Activated naive CD4-positive, alpha-beta T cell treated with anti-CD3 and anti-CD28 coated beads, Interleukin-2, amount 50 U/mL, for 72 hours (primary cell): Measurements from ENCODE around the gene PRLH. TPM values are rescaled to one million over a fixed set of nuclear protein-coding genes. Genes with fewer than 3 reads are reported as not detected.

Experiments
- ATAC-seq, 2 donors: fragments of 150-1000 bp; cut with Tn5 transposase; 2 replicates each; pipeline ENCODE4 v1.10.0; 2021; ENCODE audit warnings: mild to moderate bottlenecking in 2 of 2, moderate library complexity in 2 of 2
- DNase-seq, 2 donors: peaks; one replicate each; pipeline ENCODE4 v3.0.0; 2021 to 2022; ENCODE audit warnings: low spot score in 2 of 2
- H3K27ac Mint-ChIP-seq, 2 donors: one replicate each; pipeline ENCODE4 v1.8.0; 2022; ENCODE audit warnings: mild to moderate bottlenecking in 2 of 2, mixed read lengths in 2 of 2
- H3K36me3 Mint-ChIP-seq, 2 donors: one replicate each; pipeline ENCODE4 v1.8.0; 2022; ENCODE audit warnings: mixed read lengths in 2 of 2
- H3K9me3 Mint-ChIP-seq, 2 donors: one replicate each; pipeline ENCODE4 v1.8.0; 2022; ENCODE audit warnings: mixed read lengths in 2 of 2
- total RNA-seq, 2 donors: library from RNA; stranded (reverse); gene quantifications; one replicate each; pipeline ENCODE4 v1.2.3, GENCODE V29; 2022

The PRLH gene
- total RNA-seq, 2 donors from 2014 or later = not detected

DNA sequence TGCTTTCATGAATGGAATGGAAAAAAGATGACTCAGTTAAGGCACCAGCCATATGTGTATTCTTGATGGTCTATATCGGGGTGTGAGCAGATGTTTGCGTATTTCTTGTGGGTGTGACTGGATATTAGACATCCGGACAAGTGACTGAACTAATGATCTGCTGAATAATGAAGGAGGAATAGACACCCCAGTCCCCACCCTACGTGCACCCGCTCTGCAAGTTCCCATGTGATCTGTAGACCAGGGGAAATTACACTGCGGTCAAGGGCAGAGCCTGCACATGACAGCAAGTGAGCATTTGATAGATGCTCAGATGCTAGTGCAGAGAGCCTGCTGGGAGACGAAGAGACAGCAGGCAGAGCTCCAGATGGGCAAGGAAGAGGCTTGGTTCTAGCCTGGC is 12.4 kb upstream of the PRLH start:
- Mint-ChIP-seq H3K36me3 (peaks cover 0 to 6% of the 10 kb centered on the region in 2 donors), H3K9me3 (peaks cover 3 to 5% of the 10 kb centered on the region in 2 donors), H3K27ac (no peak overlapping the region)
- DNase-seq (no peak), ATAC-seq (no peak)

DNA sequence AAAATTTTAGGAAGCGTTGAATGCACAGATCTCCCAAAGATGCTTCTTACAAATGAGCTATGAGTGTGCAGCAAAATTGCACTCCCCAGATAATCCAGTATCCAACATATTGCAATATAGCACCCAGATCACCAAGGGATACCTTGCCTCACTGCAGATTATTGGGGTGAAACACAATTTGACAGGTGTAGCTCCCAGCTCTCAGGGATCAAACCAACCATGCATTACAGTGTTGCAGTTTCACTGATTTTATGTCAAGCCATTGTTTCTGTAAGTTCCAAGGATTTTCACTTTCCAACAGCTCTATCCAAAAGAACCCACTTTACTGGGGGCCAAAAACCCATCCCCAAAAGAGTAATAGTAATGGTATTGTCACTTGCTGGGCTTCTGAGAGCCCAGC is 10.8 kb upstream of the PRLH start:
- DNase-seq (no peak), ATAC-seq (no peak)
- H3K27ac Mint-ChIP-seq = no peak overlapping the region
- peaks cover 0 to 6% of the 10 kb centered on the region in 2 donors for H3K36me3 Mint-ChIP-seq
- H3K9me3 Mint-ChIP-seq = peaks cover 3 to 5% of the 10 kb centered on the region in 2 donors

DNA sequence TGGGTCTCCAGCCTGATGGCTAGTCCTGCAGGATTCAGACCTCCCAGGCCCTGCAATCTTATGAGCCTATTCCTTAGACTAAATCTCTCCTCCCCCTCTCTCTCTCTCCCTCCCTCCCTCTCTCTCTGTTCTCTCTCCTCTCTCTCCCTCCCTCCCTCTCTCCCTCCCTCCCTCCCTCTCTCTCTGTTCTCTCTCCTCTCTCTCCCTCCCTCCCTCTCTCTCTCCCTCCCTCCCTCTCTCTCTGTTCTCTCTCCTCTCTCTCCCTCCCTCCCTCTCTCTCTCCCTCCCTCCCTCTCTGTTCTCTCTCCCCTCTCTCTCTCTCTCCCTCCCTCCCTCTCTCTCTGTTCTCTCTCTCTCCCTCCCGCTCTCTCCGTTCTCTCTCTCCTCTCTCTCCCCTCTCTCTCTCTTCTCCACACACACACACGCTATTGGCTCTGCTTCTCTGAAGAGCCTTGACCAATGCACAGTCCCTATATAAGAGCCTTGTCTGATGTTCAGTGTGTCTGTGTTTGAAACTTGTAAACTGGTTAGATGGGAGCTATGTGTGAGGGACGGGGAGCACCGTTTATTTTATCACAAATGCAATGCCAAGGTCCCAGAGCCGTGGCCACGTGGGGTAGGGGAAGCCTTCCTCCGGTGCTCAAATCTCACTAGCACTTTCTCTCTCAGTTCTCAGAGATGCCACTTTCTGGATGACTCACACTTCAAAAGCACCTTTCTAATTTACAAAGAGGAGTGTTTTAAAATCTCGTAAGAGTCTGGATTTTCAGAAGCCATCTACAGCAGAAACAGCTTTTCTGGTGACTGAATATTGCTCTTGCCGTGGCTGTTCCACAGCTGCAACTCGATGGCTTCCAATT is 9.4 kb upstream of the PRLH start:
- ATAC-seq (peak; percentile 97 to 98), DNase-seq (peak in 1 of 2 donors; percentile 48)
- H3K9me3 Mint-ChIP-seq = peaks cover 3 to 5% of the 10 kb centered on the region in 2 donors
- peaks cover 0 to 6% of the 10 kb centered on the region in 2 donors for H3K36me3 Mint-ChIP-seq
- H3K27ac Mint-ChIP-seq = peak overlapping the region in 1 of 2 donors; percentile 65

DNA sequence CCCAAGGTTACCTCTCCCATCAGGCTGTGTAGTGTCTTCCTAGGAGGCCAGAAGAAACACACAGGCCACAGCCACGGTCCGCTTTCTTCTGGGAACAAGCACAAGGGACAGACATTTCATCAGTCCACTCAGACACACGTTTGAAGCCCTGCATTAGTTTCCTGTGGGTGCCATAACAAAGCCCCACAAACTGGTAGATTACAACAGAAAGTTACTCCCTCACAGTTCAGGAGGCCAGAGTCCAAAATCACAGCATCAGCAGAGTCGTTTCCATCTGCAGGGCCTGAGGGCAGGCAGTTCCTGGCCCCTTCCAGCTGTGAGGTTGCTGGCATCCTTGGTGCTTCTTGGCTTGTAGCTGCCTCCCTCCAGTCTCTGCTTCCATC is 8.8 kb upstream of the PRLH start:
- Mint-ChIP-seq H3K27ac (peak overlapping the region in 1 of 2 donors; percentile 65), H3K36me3 (peaks cover 0 to 6% of the 10 kb centered on the region in 2 donors), H3K9me3 (peaks cover 3 to 5% of the 10 kb centered on the region in 2 donors)
- DNase-seq = no peak
- ATAC-seq = peak in 1 of 2 donors; percentile 56

DNA sequence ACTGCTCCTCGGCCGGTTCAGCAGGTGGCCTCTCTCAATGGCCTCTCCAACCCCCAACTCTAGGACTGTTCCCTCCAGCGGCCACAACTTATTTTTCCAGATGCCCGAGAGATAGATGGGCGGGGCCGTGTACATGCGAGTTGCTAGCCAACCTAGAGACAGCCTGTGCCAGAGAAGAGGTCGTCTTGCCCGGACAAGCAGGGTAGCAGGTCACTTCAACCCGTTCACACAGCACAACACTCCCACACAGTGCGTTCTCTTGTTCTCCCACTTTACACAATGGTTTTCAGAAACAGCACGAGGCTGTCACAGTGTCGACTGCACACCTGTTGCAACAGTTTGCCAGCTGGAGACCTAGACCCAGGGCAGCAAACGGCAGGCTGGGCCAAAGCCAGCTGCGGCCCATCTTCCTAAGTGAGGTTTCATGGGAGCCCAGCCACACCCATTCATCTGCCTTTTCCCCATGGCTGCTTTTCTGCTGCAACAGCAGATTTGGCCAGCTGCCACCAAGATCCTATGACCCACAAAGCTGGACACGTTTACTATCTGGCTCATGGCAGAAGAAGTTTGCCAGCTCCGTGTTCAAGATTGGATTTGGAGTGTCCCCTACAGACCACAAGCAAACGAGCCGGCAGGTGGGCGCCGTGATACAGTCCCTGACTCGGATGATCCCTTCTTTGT is 7.3 kb upstream of the PRLH start:
- ATAC-seq (no peak), DNase-seq (no peak)
- Mint-ChIP-seq H3K27ac (peak overlapping the region in 1 of 2 donors; percentile 36), H3K9me3 (peaks cover 3 to 5% of the 10 kb centered on the region in 2 donors), H3K36me3 (peaks cover 0 to 6% of the 10 kb centered on the region in 2 donors)

DNA sequence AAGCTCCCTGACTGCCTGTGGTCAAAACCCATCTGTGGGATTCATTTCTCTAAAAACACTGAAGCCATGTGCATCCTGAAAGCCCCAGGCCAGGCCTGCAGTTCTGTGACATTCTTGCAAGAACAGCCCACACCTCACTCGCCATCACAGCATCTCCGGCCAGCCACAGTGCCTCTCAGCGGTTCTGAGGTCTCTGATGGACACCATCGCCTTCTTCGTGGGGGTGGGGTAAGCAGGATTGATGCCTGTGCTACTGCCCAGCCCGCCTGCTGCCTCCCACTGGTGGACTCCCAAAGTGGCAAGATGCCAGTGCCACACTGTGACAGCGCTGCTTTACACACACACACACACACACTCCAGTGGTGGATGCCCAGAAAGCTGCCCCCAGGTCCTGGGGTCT is 5.2 kb upstream of the PRLH start:
- H3K9me3 Mint-ChIP-seq = peaks cover under 1 to 1% of the 10 kb centered on the region in 2 donors
- no peak for DNase-seq

DNA sequence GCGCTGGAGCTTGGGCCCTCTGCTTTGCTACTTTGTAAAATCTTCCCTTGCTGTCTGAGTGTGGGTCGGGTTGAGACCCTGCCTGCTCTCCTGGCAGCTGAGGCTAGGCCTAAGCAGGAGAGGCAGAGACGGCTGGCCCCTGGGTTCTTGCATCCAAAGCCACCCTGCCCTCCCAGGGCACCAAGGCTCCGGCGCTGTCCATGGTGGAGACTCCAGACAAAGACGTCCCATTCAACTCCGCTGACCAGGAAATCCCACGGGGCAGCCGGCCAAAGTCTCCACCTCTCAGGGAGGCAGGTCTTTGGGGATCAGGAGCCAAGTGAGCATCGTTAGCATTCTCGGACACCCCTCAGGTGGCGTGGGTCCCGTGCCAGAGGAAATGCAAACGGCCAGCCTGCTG is 2.6 kb upstream of the PRLH start:
- DNase-seq (no peak), ATAC-seq (no peak)
- H3K27ac Mint-ChIP-seq = no peak overlapping the region
- no peaks in the 10 kb centered on the region for H3K9me3 Mint-ChIP-seq
- no peaks in the 10 kb centered on the region for H3K36me3 Mint-ChIP-seq

More for the DNA sequence above, 5.2 kb upstream of the PRLH start:
- H3K27ac Mint-ChIP-seq = no peak overlapping the region
- ATAC-seq = no peak
- H3K36me3 Mint-ChIP-seq = peaks cover 0 to 2% of the 10 kb centered on the region in 2 donors

DNA sequence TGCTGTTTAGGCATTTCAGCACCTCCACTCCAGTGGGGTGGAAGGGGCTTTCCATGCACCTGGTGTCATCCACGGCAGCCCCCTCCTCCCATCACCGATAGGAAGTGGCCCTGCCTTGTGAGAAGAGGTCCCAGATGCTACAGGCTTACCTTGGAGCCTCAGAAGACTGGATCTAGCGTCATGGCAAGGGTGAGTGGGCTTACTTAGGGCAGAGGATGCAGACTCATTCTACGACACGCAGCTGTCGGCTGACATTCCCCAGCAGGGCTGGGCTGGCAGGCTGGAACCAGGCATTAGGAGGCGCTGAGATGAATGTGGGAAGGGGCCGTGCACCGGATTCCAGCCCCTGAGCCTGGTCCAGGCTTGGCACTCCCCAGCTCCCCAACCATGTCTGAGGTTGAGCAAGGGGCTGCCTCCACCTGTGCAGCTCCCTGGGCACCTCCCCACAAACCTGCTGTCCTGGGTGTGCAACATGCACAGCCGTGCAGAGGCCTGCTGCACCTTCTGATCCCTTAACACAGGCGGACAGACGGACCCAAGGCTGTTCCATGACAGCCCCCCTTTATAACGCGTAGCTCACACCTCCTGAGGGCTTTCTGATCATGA is 1.7 kb upstream of the PRLH start:
- peak in 1 of 2 donors; percentile 25 for DNase-seq
- no peak for ATAC-seq
- Mint-ChIP-seq H3K9me3 (no peaks in the 10 kb centered on the region), H3K36me3 (no peaks in the 10 kb centered on the region), H3K27ac (no peak overlapping the region)

DNA sequence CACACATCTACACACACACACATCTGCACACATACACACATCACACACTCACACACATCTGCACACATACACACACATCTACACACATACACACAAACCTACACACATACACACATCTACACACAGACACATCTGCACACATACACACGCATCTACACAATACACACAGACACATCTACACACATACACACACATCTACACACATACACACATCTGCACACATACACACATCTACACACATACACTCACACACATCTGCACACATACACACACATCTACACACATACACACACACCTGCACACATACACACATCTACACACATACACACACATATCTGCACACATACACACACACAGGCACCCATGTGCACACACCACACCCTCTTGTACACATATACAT is 400 bp upstream of the PRLH start:
- no peak for DNase-seq
- Mint-ChIP-seq H3K27ac (no peak overlapping the region), H3K36me3 (no peaks in the 10 kb centered on the region), H3K9me3 (no peaks in the 10 kb centered on the region)
- ATAC-seq = no peak

DNA sequence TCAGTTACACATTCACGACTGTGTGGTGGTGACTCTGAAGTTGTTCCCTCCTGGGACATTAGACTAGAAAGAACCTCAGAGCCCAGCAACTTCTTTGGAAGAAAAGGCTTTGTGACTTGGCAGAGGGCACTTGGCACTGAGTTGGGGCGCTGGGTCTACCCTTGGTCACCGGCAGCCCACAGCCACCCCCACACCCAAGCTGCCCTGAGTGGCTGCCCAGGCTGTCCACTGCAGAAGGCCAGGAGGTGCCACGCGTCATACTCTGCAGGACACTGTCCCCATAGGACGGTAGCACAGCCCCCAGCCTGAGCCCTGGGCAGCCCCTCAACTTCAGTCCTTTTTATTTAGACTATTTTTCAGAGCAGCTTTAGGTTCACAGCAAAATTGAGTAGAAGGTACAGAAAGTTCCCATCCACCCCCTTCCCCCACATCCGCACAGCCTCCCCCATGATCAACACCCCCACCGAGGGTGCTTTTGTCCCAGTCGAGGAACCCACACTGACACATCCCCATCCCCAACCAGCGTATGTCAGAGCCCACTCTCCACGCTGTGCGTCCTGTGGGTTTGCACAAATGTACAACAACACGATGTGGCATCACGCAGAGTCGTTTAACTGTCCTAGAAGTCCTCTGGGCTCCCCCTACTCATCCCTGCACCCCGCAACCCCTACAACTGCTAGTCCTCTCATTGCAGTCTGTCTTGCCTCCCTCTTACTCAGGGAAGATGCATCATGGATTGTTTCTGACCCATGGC is 1.1 kb downstream of the PRLH start:
- peak in 1 of 2 donors; percentile 45 for DNase-seq
- Mint-ChIP-seq H3K9me3 (no peaks in the 10 kb centered on the region), H3K36me3 (no peaks in the 10 kb centered on the region), H3K27ac (no peak overlapping the region)
- ATAC-seq = no peak

DNA sequence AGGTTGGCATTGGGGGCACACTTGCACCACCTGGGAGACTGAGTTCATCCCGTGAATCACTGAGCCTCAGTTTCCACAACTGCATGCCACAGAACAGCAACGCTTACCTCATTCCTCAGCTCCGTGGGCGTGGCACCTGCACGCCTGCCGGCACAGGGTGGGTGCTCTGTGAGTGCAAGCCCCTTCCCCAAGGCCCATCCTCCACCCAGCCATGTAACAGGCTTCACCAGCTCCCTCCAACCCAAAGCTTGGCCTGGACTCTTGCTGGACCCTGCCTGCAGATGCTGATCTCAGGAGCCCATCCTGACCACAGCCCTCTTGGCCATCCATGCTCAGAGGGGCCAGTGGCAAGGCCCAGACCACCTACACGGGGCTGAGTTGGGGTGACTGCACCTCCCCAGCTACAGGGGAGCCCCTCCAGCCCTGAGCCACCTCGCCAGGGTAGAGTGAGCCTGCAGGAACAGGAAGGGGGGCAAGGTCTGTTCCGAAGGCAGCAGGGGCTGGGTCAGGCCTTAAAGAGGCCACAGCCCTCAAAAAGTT is 1.8 kb downstream of the PRLH start:
- Mint-ChIP-seq H3K36me3 (no peaks in the 10 kb centered on the region), H3K9me3 (no peaks in the 10 kb centered on the region), H3K27ac (no peak overlapping the region)
- ATAC-seq (no peak), DNase-seq (peak in 1 of 2 donors; percentile 18)

DNA sequence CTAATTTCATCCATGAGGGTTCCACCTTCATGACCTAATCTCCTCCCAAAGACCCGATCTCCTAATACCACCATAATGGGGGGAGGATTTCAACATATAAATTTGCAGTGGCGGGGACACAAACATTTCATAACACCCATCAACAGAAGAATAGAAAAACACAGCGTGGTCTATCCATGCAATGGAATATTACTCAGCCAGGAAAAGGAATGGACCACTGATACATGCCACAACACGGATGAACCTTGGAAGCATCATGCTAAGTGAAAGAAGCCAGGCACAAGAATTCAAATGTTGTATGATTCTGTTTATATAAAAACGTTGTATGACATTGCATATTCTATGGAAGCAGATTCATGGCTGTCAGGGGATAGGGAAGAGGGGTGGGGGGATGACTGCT is 2.7 kb downstream of the PRLH start:
- no peak for DNase-seq
- no peak for ATAC-seq

DNA sequence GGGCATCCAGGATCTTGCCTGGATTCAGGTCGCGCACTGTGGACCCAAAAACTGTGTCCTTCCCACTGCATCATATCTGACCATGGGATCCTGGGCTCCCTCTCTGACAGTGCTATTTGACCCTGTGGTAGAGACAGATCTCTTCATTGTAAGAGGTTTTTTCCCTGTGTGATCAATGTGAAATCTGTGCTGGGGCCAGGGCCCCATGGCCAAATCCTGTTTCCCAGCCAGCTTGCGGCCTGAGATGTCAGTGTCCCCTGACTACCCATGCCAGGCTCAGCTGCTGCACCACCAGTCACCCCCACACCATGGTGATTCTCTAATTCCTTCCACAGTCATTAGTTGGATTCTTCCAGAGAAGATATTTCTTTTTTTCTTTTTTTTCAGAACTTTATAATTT is 3.5 kb downstream of the PRLH start:
- H3K9me3 Mint-ChIP-seq = no peaks in the 10 kb centered on the region
- no peak for DNase-seq
- no peaks in the 10 kb centered on the region for H3K36me3 Mint-ChIP-seq
- H3K27ac Mint-ChIP-seq = no peak overlapping the region
- ATAC-seq = no peak

More for the DNA sequence above, 2.7 kb downstream of the PRLH start:
- H3K27ac Mint-ChIP-seq = peak overlapping the region in 1 of 2 donors; percentile 47
- no peaks in the 10 kb centered on the region for H3K36me3 Mint-ChIP-seq
- H3K9me3 Mint-ChIP-seq = no peaks in the 10 kb centered on the region

DNA sequence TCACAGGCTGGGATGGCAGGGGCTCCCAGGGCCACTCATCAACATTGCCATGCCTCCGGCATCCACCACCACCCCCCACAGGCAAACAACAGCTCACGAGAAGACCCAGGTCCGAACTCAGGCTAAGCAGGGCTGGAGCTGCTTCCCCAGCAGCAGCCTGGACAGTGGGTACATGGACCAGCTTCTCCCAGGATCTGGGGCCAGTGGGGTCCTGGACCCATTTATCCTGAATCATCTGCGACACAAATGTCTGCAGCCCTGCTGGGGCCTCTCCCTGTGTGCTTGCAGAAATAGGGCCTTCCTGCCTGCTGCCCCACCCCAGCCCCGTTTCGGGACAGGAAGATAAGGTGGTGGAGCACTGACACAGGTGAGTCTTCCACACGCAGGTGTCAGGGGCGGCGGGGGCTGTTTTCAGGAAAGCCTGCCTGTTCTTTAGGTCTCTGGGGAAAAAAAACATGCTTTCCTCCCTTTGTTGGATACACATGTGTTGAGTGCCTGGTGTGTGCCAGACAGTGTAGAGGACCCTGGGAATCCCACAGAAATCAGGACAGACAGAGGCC is 4.5 kb downstream of the PRLH start:
- no peaks in the 10 kb centered on the region for H3K9me3 Mint-ChIP-seq
- H3K27ac Mint-ChIP-seq = no peak overlapping the region
- H3K36me3 Mint-ChIP-seq = no peaks in the 10 kb centered on the region
- ATAC-seq (no peak), DNase-seq (no peak)

DNA sequence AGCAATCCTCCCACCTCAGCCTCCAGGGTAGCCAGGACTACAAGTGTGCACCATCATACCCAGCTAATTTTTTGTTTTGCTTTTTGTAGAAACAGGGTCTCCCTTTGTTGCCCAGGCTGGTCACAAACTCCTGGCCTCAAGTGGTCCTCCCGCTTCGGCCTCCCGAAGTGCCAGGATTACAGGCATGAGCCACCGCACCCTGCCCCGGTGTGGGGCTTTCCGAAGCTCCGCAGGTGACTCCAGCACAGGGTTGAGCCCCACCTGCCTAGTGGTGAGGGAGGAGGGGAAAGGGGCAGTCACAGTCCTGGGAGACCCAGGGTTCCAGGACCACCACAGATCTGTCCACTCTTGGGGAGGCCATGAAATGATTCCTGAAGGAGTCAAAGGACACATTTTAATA is 5.2 kb downstream of the PRLH start:
- no peaks in the 10 kb centered on the region for H3K9me3 Mint-ChIP-seq
- no peak overlapping the region for H3K27ac Mint-ChIP-seq
- peak in 1 of 2 donors; percentile 26 for ATAC-seq
- DNase-seq = no peak
- no peaks in the 10 kb centered on the region for H3K36me3 Mint-ChIP-seq
